GM12874 (cell line): Measurements from ENCODE around the gene TUBB.

Experiments
- TF ChIP-seq, protein P1 (sequence below): IDR thresholded peaks from 2 replicates; pipeline ENCODE4 v1.5.1; 2011; ENCODE audit warnings: low read depth, mild to moderate bottlenecking, control low read depth, low read length, moderate library complexity; ENCODE audit not compliant: insufficient read depth

The TUBB gene

DNA sequence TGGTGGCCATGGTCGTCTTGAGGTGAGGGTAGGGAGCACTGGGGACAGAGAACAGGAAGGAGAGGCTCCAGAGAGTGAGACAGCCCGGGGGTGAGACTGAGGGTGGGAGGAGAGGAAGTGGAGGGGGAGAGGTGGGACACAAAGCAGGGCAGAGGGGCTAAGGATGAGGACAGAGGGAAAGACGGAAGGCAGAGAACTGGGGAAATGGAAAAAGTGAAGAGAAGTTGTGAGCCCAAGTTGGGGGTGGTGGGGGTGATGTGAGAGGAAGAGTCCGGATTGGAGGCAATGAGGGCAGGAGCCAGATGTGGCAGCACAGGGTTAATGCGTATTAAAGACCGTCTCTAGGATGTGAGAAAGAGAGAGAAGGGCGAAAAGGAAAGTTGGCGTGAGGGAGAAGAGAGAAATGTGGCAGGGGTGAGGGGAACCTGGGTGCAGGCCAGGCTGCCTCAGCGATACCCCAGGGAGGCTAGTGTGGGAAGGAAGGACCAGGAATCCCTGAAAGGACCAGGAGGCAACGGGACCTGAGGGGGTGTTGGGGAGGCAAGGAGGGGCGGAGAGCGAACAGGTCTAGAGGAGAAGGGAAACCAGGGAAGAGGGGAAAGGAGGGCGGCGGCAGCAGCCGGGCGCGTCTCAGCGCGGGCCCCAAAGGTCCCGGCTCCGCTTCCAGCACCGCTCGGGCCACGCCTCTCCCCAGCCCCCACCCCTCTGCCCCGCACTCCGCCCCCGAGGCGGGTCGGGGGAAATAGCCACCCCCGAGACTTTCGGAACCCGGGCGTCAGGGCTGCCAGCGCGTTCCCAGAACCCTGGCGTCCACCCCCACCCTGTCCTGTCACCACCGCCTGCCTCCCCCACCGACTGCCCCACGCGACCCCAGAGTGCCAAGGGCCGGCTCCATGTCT is 33.9 kb upstream of the TUBB start, which contains the start of gene PPP1R18:
PPP1R18 (minus strand) TSS at position 637 of the 899 bp plus-strand sequence; CDS start at position 10, 627 bp downstream.
- TF ChIP-seq, protein P1, sequence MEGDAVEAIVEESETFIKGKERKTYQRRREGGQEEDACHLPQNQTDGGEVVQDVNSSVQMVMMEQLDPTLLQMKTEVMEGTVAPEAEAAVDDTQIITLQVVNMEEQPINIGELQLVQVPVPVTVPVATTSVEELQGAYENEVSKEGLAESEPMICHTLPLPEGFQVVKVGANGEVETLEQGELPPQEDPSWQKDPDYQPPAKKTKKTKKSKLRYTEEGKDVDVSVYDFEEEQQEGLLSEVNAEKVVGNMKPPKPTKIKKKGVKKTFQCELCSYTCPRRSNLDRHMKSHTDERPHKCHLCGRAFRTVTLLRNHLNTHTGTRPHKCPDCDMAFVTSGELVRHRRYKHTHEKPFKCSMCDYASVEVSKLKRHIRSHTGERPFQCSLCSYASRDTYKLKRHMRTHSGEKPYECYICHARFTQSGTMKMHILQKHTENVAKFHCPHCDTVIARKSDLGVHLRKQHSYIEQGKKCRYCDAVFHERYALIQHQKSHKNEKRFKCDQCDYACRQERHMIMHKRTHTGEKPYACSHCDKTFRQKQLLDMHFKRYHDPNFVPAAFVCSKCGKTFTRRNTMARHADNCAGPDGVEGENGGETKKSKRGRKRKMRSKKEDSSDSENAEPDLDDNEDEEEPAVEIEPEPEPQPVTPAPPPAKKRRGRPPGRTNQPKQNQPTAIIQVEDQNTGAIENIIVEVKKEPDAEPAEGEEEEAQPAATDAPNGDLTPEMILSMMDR, result no peak

DNA sequence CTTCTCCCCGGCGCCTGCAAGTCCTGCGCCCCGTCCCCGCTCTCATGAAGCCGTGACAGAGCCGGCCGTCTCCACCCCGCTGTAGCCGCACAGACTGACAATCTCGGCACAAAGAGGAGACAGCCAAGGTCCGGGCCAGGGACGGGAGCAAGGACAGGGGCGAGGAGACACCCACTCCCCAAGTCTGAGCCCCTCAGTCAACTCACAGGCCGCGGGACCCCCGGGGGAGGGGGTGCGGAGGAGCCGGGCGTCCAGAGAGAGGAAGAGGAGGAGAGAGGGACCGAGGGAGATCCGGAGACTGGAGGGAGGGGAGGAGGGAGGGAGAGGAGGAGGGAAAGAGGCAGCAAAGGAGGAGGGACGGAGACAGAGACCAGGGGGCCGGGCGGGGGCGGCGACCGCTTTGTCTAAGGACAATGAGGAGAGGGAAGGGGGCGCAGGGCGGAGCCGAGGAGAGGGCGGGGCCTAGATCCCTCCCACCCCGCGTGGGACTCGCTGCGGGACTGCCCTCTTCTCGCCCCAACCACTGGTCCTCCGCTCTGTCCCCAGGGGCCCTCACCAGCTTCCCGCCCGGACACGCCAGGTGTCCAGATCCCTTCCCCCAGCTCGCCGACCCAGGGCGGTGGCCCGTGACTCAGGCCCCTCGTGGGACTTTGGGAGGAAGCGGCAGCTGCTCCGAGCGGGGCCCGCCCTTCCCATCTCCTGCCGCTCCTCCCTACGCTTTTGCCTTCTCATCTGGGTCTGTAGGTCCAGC is 33.1 kb upstream of the TUBB start:
- TF ChIP-seq, protein P1, result no peak

DNA sequence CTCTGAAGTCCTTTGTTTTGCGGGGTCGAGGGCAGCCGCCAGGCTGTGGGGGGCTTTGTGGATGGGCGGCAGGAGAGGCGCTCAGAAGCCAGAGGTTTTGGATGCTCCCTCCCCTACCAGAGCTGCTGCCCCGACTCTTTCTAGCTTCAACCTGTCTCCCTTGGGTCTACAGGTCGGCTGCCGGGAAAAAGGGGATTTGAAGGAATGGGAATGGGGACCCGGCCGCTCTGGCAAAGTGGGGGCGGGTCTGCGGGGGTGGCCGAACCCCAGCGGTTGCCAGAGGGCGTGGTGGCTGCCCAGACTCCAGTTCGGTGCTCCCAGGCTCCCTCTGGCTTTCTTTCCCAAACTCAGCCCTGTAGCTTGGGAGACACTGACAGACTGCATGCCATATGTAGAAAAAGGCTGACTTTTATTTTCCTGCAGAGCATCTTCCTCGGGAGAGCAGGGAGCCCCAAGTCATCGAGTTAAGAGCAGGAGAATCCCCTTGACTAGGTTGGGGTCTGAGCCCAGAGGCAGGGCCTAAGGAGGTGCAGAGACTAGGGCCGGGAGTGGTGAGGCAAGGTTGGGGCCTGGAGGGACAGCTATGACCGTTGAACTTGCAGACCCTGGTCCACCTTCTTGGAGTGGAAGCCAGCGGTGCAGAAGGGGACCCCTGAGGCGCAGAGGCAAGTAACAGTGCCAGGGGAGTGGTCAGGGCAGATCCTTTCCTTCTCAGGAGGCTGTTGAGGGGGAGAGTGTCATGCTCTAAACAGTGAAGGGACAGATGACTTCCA is 32.3 kb upstream of the TUBB start:
- TF ChIP-seq, protein P1, result no peak

DNA sequence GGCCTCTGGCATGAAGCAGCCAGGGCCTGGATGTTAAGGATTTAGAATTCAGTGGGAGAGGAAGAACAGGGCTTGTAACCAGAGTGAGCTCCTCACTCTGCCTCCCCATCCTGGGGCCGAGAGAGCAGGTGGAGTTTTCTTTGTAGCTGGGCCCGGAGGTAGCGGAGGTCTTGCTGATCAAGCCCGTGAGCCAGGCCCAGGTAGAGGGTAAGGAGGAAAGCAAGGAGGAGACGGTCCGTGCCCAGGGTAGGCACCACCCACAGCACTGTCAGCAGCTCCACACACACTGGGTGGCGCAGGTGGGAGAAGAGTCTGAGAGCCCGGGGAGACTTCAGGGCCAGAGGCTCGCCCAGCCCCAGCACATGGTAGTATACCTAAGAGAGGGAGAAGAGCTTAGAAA is 31.6 kb upstream of the TUBB start:
- TF ChIP-seq, protein P1, result no peak

DNA sequence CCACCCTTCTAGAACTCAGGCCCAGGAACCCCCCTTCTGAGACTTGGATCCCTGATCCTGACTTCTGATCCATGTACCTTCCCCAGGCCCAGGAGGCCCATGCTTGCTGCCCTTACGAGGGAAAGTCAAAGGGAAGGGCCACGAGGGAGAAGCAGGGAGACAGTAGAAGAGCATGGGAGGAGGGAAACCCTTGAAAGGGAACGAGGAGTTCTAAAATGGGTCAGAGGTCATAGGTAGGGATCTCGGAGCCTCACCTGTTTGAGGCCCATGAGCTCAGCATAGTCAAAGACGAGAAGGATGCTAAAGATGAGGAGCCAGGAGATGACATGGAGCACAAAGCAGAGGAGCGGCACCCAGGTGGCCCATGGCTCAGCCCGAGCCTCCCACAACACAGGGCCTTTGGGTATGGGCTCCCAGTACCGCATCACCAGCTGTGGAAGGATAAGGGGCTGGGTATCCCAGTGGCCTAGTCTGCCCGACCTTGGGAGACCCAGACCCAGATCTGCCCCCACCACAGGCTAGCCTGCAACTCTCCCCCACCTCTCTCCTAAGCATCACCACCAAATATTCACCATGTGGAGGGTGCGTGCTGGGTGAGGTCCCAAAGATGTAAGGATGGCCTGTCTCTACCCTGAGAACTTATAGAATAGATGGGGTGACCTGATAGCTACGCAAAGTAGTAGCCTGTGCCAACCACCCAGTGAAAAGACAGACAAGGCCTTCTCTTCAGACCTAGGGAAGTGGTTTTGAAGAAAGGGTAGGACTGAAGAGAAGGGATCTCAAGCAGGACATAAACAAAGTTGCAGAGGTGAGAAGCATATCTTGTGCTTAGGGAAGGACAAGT is 30.9 kb upstream of the TUBB start:
- TF ChIP-seq, protein P1, result no peak

DNA sequence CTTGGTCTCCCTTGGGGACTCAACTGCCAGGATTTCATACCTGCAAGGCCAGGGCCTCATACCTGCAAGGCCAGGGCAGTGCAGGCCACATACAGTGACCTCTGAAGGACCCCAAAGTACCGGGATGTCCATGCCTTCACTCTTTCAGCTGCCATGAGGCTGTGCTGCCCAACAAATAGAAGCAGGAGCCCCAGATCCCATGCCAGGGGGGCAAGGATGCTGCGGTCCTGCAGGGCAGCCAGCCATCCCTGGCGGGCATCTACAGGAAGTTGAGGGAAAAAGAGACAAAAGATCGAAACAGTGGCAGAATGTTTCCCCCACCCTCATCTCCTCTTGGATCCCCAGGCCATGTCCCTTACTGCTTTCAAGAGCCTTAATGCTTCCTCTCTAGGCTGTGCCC is 30.2 kb upstream of the TUBB start:
- TF ChIP-seq, protein P1, result no peak
